NCI-H1436 (cell line): ENCODE results near the gene L3MBTL1.
"Not testable (repeated sequence)": the region's sequence is repeated elsewhere in the genome, so short reads cannot be mapped to it uniquely, and the experiment has no call there.

Experiments
- DNase-seq: peaks from one replicate; lab custom pipeline; 2025; lab: John Stamatoyannopoulos, UW

L3MBTL1 gene

GRCh38 chr20:43507150-43508080 lies at the start of gene L3MBTL1:
L3MBTL1 (plus strand) TSS chr20:43507697; CDS start chr20:43513504, 5,807 bp downstream.
- DNase-seq, result no peak

GRCh38 chr20:43458422-43458924 lies 49.0 kb upstream of the L3MBTL1 start:
- no peak for DNase-seq

GRCh38 chr20:43459022-43459942 lies 48.2 kb upstream of the L3MBTL1 start:
- no peak for DNase-seq

- no peak for DNase-seq
Measured at GRCh38 chr20:43460172-43460829, 47.2 kb upstream of the L3MBTL1 start.

- DNase-seq, result no peak
Measured at GRCh38 chr20:43460830-43461200, 46.7 kb upstream of the L3MBTL1 start.

GRCh38 chr20:43461894-43462659 lies 45.4 kb upstream of the L3MBTL1 start:
- no peak for DNase-seq

- no peak for DNase-seq
Measured at GRCh38 chr20:43462660-43463526, 44.6 kb upstream of the L3MBTL1 start.

DNA sequence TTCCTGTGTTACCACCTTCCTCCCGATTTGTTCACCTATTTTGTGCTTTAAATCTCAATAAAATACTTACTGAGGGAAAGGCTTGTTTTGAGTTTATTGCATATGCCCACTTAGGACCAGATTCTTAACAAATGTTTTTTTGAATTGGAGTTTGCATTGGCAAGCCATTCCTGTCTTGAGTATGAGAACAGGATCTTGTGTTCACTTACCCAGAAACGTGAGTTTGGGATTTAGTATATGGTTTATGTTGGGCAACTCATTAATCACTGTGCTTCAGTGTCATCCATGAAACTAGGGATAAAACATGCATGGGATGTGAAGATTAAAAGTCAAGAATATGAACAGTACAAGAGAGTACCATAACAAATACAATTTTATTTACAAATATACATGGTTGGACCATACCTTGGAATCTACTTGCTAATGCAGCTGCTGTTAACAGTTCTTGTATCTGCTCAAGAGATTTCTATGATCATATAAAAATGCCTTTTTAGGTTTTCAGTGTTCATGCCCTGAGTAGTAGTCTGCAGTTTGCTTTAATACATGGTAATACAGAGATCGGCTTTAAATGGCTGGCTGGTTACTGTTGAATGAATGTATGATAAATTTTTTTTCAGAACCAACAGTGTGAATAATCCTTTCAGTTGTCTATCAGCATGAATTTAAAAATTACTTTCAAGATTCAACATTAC lies 43.8 kb upstream of the L3MBTL1 start:
- DNase-seq, result no peak

DNA sequence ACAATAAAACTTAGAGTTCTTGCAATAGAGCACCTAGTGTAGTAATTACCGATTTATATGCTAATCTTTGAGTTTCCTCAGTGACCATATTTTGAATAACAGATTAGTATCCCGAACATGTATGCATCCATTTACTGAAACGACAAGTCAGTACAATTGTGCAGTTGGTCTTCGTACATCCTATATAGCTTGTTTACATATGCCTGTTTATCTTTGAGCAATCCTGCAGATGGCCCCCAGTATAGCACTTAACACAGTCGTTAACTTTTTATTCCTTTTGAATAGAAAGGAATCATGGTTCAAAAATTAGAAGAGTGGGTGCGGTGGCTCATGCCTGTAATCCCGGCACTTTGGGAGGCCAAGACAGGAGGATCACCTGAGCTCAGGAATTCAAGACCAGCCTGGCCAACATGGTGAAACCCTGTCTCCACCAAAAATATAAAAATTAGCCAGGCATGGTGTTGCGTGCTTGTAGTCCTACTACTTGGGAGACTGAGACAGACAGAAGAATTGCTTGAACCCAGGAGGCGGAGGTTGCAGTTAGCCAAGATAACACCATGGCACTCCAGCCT lies 43.2 kb upstream of the L3MBTL1 start:
- DNase-seq, result no peak

GRCh38 chr20:43465625-43465943 lies 41.9 kb upstream of the L3MBTL1 start:
- DNase-seq, result no peak

GRCh38 chr20:43467589-43467988 lies 39.9 kb upstream of the L3MBTL1 start:
- DNase-seq, result no peak

DNA sequence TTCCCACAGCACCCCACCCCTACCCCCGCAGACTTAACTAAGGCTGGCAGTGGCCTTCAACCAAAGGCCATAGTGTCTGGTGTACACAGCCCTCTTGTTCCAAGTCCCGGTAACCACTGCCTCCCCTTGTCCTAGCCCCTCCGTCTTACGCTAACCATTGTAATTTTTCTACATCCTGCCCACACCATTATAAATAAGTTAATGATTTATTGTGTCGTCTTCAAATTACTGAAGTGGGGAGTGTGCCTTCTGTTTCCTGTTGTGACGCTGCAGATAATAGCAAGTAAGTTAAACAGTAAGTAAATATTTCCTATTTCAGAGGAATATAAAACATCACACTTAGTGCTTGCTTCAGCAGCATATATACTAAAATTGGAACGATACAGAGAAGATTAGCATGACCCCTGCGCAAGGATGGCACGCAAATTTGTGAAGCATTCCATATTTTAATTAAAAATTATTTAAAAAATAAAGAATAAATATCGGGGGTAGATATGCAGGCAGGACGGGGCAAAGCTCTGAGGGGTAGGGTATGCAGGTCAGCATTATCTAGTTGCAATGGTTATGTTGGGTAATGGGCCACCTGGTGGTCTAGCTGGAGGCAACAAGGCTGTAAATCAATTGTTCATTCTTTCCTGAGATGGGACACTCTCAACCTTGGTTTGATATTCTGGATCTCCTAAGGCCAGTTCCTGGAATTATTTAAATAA lies 34.7 kb upstream of the L3MBTL1 start:
- no peak for DNase-seq

DNA sequence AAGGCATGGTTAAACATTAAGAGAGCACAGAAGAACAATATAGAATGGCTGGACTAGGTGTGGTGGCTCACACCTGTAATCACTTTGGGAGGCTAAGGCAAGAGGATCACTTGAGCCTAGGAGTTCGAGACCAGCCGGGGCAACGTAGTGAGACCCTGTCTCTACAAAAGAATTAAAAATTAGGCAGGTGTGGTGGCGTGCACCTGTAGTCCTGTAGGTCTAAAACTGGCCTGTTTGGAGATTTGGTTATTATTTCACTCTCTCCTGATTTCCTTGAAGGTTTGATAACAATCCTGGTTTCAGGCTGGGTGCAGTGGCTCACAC lies 34.2 kb upstream of the L3MBTL1 start:
- DNase-seq, result no peak

DNA sequence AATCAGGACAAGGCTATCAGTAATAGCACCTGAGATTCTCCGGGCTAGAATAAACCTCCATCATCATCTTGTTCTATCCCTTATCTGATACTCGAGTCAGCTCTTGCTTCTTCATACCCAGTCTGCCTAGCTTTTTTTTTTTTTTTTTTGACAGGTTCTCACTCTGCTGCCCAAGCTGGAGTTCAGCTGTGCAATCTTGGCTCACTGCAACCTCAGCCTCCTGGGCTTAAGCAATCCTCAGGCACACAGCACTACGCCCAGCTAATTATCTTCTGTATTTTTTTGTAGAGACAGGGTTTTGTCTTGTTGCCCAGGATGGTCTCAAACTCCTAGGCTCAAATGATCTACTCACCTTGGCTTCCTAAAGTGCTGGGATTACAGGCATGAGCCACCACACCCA lies 30.3 kb upstream of the L3MBTL1 start:
- no peak for DNase-seq

DNA sequence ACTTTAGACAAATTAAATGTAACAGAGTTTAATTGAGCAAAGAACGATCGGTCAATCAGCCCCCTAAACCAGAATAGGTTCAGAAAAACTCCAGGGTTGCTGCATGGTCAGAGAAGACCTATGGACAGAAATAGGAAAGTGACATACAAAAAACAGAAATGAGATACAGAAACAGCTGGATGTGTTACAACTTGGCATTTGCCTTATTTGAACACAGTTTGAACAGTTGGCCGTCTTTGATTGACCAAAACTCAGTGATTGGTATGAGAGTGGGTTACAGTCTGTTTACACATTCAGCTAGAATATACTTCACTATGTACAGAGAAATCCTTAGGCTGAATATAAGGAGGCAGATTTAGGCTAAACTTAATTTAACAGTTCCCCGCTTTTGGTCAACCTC lies 29.9 kb upstream of the L3MBTL1 start:
- DNase-seq, result no peak

DNA sequence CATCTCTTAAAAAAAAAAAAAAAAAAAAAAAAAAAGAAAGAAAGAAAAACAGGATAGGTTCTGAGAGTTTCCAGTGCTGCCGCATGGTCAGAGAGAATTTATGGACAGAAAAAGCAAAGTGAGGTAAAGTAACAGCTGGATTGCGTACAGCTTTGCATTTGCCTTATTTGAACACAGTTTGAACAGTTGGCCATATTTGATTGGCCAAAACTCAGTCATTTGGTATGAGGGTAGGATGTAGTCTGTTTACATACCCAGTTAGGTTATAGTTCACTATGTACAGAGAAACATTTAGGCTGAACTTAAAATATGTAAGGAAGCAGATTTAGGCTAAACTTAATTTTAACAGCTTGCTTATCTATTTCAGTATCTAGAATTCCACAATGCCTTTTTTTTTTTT lies 17.5 kb upstream of the L3MBTL1 start:
- DNase-seq, result no peak

- DNase-seq, result no peak
Measured at GRCh38 chr20:43492101-43492500, 15.4 kb upstream of the L3MBTL1 start.

GRCh38 chr20:43495388-43495787 lies 12.1 kb upstream of the L3MBTL1 start:
- no peak for DNase-seq

GRCh38 chr20:43502021-43502420 lies 5.5 kb upstream of the L3MBTL1 start:
- DNase-seq, result not testable (repeated sequence)
